ENCODE results near the gene TCOF1.

TCOF1 gene

DNA sequence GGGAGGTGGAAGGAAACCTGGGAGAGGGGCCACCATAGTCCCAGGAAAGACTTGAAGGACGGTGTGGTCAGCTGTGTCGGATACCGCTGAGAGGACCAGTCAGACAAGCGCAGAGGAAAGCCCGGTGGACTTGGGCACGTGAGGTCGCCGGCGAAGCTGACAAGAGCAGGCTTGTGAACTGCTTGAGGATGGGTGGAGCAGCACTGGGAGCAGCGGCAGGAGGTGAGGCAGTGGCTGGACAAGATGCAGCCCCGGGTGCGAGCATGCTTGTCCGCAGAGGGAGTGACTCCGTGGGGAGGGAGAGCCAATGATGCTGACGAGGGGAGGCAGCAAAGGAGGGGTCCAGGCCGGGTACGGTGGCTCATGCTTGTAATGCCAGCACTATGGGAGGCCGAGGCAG is 73.6 kb downstream of the TCOF1 start:
- DNase-seq (ENCODE audit: low read depth), result no peak

DNA sequence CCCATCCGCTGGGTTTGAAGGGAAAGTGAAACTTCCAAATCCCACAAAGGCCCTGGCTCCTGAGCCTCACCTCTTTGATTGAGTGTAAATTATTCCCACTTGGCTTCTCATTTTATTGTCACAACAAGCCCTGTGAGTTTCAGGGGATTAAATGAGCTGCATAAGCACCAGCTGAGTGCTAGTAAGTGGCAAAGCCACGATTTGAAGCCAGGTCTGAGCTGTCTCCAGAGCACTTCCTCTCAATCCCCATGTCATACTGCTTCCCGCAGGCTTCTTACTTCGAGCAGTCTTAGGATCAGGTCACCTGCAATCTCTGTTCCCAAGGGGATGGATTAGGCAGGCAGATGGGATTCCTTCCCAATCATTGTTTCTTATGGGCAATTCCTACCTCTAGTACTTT is 74.1 kb downstream of the TCOF1 start:
- no peak for DNase-seq (ENCODE audit: low read depth)

DNA sequence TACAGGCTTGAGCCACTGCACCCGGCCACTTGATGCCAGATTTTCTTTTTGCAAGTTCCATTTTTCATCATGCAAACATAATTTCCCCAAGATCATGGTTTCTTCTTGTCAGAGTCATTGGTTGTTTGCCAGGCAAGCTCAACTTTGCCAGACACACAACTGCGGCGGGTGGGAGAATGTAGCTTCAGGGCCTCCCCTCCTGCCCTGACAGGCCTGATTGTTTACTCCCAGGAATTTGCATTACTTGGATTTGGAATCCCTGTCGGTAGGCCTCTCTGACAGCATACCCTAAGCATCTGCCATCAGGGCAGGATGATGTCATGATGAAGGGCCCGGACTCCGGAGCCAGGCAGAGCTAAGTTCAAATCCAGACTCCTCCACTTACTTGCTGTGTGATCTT is 77.0 kb downstream of the TCOF1 start:
- DNase-seq (ENCODE audit: low read depth), result no peak

DNA sequence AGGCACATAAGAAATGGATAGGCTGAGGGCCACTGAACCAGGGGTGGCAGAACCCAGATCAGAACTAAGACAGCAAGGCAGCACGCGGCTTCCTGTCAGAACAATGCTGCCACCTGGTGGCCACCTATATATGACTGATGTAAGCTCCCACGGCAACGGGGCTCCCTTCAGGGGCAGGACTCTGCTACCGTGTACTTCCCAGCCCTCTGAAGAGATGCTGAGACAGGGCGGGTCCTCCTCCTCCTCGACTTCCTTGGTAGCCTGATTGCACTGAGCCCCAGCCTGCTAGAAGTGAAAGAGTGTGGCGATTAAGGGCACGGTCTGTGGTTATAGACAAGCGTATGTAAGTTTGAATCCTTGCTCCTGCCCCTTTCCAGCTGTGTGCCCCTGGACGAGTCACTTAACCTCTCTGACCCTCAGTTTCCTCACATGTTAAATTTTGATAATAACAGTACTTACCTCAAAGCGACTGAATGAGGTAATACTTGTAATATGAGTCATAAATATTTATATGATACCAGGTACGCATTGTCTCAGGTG is 78.7 kb downstream of the TCOF1 start:
- DNase-seq (ENCODE audit: low read depth), result peak; percentile 84

DNA sequence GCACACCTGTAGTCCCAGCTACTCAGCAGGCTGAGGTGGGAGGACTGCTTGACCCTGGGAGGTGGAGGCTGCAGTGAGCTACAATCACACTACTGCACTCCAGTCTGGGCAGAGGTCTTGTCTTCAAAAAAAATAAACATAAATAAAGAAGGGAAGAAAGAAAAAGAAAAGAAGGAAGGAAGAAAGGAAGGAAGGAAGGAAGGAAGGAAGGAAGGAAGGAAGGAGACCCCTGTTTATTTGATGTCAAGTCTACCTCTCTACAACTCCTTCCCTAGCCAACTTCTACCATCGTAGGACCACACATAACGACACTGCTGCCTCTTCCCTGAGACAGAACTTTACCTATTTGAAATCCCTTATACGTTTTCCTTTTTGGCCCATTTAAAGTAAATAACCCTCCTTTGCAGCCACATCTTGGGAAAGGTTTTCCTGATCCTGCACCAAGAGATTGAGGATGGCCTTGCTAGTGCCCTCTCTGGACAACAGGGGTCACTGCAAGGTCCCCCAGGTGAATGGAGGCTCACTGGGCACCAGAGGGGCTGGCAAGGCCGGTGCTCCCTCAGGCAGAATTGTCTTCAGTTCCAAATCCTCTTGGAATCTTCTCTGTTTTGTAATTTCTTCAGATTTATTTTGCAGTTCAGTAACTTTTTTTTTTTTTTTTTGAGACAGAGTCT is 81.5 kb downstream of the TCOF1 start:
- no peak for DNase-seq (ENCODE audit: low read depth)

DNA sequence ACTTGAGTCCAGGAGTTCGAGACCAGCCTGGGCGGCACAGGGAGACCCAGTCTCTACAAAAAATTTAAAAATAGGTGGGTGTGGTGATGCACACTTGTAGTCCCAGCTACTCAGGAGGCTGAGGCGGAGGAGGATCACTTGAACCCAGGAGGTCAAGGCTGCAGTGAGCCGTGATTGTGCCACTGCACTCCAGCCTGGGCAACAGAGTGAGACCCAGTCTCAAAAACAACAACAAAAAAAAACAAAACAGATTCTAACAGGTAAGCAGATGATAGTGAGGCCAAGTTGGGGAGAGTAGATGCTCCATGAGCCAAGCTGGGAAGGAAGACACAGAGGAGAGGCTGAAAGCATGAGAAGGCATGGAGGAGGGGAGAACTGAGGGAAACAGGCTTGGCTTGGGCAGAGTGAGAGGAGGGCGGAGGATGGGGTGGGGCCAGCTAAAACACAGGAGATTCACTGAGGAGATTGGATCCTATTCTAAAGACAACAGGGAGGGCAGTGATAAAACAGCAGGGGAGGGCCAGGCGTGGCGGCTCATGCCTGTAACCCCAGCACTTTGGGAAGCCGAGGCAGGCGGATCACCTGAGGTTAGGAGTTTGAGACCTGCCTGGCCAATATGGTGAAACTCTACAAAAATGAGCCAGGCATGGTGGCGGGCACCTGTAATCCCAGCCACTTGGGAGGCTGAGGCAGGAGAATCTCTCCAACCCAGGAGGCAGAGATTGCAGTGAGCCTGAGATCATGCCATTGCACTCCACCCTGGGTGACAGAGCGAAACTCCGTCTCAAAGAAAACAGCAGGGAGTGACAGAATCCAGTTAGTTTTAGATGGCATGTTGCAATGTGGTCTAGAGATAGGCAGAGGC is 83.7 kb downstream of the TCOF1 start:
- no peak for DNase-seq (ENCODE audit: low read depth)

DNA sequence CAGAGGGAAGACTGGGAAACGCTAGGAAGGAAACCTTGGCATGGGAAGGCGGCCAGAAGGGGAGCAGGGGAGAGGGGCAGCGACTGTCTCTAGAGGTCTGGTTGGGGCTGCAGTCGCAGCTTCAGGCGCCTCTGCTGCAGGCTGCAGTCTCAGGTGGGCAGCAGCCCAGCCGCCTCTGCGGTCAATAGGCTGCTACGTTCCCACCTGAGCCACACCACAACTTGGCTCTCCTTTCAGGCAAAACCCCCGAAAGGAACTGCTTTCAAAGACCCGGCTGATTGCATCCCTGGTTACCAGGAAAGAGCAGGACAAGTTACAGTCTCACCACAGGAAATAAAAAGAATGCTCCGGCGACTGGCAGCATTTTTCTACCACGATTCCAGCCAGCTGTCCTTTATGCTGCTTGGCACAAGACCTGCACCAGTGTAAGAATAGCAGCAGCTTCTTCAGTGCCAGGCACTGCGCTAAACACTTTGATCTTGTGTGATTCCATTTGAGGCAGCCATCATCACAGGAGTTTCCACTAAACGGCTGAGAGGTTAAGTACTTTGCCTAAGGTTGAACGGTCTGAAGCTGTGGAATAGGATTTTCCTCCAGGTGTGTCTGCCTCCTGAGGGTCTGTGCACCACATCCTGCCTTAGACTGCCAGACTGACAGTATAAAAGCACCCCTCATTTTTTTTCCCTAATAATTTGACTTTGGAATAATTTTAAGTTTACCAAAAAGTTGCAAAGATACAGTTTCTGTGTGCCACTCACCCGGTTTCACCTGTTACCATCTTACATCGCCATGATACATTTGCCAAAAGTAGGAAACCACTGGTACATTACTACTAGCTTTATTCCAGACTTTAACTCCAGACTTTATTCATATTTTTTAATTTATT is 84.6 kb downstream of the TCOF1 start:
- DNase-seq (ENCODE audit: low read depth), result no peak

DNA sequence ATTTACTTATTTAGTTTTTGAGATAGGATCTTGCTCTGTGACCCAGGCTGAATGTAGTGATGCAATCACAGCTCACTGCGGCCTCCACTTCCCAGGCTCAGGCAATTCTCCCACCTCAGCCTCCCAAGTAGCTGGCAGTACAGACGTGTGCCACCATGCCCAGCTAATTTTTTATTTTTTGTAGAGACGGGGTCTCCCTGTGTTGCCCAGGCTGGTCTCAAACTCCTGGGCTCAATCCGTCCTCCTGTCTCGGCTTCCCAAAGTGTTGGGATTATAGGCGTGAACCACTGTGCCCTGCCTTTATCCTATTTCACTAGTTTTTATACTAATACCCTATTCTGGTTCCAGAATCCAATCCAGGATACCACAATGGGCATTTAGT is 85.2 kb downstream of the TCOF1 start:
- DNase-seq (ENCODE audit: low read depth), result no peak

DNA sequence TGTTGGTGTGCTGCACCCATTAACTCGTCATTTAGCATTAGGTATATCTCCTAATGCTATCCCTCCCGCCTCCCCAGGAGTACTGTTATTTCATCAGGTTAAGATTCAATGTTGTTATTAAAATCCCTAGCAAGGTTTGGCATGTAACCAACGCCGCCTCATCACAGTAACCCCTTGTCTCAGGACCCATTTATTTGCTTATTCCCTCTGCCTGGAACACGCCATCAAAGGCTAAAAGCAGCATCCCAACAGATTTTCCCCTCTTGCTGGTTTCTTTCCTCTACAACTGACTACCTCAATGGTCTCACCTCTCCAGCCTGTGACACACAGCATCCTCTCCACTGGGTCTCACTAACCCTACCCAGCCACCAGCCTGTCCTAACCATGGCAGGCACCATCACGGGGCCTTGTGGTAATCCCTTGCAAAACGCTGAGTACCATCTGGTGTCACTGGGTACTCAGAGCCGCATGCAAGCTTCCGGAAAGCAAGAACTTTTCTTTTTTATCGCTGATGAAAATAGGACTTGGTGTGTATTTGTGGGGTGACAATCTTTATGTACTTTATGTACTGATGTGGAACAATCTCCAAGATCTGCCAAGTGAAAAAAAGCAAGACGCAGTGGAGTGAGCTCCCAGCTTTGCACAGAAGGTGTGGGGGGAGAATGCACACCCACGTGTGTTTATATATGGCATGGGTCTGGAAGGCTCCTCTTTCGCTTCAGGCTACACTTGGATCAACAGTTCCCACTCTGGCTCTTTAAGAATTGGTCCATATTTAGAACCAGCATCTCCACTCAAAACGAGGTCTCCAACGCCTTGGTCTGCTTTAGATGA is 86.0 kb downstream of the TCOF1 start:
- DNase-seq (ENCODE audit: low read depth), result no peak

DNA sequence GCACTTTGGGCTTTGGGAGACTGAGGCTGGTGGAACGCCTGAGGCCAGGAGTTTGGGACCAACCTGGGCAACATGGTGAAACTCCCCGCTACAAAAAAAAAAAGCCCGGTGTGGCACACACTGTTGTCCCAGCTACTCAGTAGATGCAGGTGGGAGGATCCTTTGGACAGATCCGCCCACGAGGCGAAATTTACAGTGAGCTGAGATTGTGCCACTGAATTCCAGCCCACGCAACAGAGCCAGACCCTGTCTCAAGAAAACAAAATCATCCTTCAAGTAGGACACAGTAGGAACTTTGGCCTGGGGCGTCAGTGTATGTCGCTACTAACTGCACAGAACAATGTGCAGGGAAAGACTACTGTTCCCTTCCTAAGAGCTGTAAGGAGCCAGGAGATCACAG is 87.3 kb downstream of the TCOF1 start:
- DNase-seq (ENCODE audit: low read depth), result no peak

DNA sequence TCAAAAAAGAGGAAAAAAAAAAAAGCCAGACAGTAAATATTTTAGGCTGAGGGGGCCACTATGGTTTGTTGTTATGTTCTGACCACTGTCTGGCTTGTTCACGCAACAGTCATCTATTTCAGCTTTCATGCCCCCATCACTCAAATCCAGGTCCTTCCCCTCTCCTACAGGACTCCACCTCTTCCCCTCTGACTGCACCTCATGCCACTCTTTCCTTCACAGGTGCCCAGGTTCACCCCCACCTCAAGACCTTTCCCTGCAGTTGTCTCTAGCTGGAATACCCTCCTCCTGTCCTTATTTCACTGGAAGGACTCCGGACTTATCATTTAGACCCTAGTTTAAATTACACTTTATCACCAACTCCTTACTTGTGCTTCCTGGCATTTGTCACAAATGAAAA is 88.6 kb downstream of the TCOF1 start:
- no peak for DNase-seq (ENCODE audit: low read depth)

DNA sequence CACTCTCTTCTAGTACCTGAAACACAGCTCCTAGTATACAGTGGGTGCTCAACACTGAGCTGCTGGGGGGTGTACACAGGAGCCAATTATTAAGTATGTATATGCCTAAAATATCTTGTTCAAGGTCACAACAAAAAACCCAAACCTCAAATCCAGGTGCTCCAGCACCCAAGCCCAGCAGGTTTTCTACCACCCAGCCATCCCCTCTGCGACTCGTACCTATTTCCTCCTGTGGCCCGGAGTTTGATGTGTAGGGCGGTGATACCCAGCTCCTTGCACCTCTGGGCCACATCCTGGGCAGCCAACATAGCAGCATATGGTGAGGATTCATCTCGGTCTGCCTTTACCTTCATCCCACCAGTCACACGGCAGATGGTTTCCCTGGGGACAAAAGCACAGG is 89.1 kb downstream of the TCOF1 start:
- DNase-seq (ENCODE audit: low read depth), result no peak

DNA sequence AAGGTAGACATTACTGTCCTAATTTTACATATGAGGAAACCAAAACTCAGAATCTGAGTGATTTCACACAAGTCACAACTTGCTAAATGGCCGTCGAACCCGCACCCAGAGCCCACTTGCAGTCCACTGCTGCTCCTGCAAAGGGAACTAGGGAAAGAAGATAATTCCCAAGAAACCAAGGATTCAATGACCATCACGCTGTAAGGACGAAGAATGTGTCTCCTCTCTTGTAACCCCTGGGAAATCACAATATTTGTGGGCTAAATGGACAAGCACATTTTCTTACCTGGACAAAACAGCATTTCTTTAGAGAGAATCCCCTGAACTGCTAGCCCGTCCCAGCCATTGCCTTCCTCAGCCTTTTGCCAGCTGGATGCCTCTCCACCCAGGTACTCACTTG is 89.7 kb downstream of the TCOF1 start:
- no peak for DNase-seq (ENCODE audit: low read depth)

DNA sequence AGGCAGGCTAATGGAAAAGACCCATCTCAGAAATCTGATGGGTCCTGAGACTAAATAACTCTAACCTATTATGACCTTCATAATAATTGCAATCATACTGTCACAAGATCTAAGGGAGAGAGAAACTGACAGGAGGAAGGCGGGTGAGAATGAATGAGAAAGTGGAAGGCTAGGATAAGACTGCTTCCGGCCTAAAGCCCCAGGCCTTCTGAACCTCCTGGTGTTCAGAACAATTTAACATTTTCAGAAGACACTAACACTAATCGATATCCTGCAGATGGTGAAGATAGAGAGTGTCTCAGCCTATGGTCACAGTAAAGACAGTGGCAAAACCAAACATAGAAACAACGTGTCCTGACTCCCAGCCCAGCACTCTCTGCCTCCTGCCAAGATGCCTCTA is 90.8 kb downstream of the TCOF1 start:
- DNase-seq (ENCODE audit: low read depth), result no peak

DNA sequence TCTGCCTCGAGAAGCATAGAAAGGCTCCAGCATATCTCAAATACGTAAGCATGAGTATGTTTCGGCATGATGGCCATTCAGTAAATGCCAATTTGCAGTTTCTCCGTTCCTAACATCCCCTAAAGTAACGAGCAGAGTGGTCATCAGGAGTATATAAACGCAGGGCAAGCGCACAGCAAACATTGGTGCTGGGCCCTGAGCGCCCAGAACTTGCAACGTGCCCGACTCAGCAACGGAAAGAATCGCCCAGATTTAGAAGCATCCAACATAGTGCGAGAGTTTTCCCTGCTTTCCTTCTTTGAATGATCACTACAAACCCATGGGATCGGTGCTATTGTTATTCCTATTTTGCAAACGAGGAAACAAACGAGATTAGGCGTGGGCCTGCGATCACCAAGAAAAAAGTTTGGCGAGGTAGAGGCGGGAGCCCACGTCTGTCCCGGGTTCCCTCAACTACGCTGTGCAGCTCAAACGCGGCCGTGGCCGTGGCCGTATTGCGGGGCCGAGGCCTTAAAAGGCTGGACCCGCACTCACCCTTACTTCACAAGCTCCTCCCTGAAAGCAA is 91.5 kb downstream of the TCOF1 start:
- DNase-seq (ENCODE audit: low read depth), result no peak
